RWPE2 (cell line): Measurements from ENCODE around the gene ARSG.
"Not testable (repeated sequence)": the region's sequence is repeated elsewhere in the genome, so short reads cannot be mapped to it uniquely, and the experiment has no call there.

Source experiments
- ATAC-seq: fragments of 200-7000 bp; cut with Tn5 transposase; 3 replicates; pipeline ENCODE4 v1.9.1; 2021; ENCODE audit warnings: low read depth
- DNase-seq: peaks from one replicate; pipeline ENCODE4 v3.0.0-alpha.2; 2020; ENCODE audit warnings: low spot score
- H3K27ac ChIP-seq: fragments of 450-650 bp; 2 replicates; pipeline ENCODE4 v1.5.1; 2017; ENCODE audit warnings: mild to moderate bottlenecking; ENCODE audit not compliant: poor library complexity, severe bottlenecking
- H3K27me3 ChIP-seq: fragments of 250-450 bp; sonication (Bioruptor Pico); 2 replicates; pipeline ENCODE4 v1.5.1; 2021; ENCODE audit warnings: mild to moderate bottlenecking, moderate library complexity; ENCODE audit not compliant: insufficient read depth, poor library complexity, severe bottlenecking
- H3K36me3 ChIP-seq: fragments of 250-450 bp; sonication (Bioruptor Pico); 2 replicates; pipeline ENCODE4 v1.5.1; 2020; ENCODE audit warnings: low read depth, mild to moderate bottlenecking, moderate library complexity
- H3K4me1 ChIP-seq: fragments of 250-450 bp; sonication (Bioruptor Pico); 2 replicates; pipeline ENCODE4 v1.5.1; 2021; ENCODE audit warnings: mild to moderate bottlenecking, moderate library complexity; ENCODE audit not compliant: insufficient read depth, poor library complexity, severe bottlenecking
- H3K4me3 ChIP-seq: fragments of 250-450 bp; sonication (Bioruptor Pico); 2 replicates; pipeline ENCODE4 v1.5.1; 2021; ENCODE audit warnings: mild to moderate bottlenecking, moderate library complexity; ENCODE audit not compliant: severe bottlenecking
- H3K9me3 ChIP-seq: fragments of 250-450 bp; sonication (Bioruptor Pico); 2 replicates; pipeline ENCODE4 v1.5.1; 2021; ENCODE audit warnings: mild to moderate bottlenecking, moderate library complexity; ENCODE audit not compliant: severe bottlenecking
- TF ChIP-seq, protein P1 (sequence below): fragments of 450-650 bp; IDR thresholded peaks from one replicate; pipeline ENCODE4 v1.5.1; 2017; ENCODE audit warnings: mild to moderate bottlenecking, moderate library complexity; ENCODE audit not compliant: poor library complexity, severe bottlenecking

Gene ARSG

DNA sequence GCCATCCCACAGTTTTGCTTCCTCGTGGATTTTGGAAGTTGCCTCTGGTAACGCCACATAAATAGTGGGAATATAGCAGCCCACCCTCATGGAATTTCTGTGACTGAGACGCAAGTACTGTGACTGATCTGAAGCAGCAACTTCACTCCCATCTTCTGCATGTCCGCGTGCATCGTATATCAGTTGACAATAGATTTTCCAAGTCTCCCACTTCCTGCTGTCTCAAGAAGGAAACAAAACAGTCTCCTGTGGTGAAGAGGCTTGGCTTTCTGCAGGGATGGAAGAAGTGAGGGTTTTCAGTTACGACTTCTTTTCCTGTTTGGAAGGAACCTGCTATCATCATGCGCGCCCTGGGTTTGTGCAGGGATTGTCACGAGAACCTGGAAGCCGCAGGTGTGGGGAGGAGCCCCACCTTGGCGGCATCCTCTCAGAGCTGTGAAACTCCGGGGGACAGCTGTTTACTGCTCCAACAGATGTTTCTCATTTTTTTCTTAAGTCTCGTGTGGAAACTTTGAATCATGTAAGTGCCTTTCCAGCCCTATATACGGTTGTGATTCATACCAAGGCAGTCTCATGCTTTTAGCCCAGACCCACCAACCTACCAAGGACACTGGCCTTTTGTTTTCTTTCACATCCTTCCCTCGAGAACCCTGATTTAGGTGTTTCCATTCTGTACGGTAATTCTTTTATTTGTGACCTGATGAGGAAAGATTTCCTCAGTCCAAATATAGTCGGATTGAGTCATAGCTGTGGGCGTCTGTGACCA lies 108.5 kb downstream of the ARSG start:
- Histone ChIP-seq H3K27me3 (no peaks in the 10 kb centered on the region), H3K9me3 (no peaks in the 10 kb centered on the region), H3K4me1 (no peaks in the 10 kb centered on the region), H3K36me3 (no peaks in the 10 kb centered on the region), H3K27ac (no peak overlapping the region), H3K4me3 (no peak overlapping the region)
- TF ChIP-seq, protein P1, sequence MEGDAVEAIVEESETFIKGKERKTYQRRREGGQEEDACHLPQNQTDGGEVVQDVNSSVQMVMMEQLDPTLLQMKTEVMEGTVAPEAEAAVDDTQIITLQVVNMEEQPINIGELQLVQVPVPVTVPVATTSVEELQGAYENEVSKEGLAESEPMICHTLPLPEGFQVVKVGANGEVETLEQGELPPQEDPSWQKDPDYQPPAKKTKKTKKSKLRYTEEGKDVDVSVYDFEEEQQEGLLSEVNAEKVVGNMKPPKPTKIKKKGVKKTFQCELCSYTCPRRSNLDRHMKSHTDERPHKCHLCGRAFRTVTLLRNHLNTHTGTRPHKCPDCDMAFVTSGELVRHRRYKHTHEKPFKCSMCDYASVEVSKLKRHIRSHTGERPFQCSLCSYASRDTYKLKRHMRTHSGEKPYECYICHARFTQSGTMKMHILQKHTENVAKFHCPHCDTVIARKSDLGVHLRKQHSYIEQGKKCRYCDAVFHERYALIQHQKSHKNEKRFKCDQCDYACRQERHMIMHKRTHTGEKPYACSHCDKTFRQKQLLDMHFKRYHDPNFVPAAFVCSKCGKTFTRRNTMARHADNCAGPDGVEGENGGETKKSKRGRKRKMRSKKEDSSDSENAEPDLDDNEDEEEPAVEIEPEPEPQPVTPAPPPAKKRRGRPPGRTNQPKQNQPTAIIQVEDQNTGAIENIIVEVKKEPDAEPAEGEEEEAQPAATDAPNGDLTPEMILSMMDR: no peak
- ATAC-seq (no peak), DNase-seq (no peak)

DNA sequence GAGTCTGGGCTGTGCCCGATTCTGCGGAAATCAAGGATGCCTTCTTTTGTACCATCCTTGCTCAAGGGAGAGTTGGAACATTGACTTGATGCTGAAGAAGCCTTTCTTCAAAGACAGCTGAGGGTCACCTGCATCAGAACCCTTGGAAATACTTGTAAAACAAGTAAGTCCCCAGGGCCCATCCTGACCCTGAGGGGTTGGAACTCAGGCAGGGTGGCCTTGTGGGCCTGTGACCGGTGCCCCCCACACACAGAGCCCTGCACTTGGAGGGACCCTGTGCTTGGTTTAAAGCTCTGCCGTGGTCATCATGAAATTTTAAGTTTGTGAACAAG lies 109.1 kb downstream of the ARSG start:
- H3K4me1 ChIP-seq: no peaks in the 10 kb centered on the region
- no peak overlapping the region for H3K27ac ChIP-seq
- ATAC-seq: no peak
- H3K27me3 ChIP-seq: no peaks in the 10 kb centered on the region
- TF ChIP-seq, protein P1: no peak
- H3K36me3 ChIP-seq: no peaks in the 10 kb centered on the region
- no peaks in the 10 kb centered on the region for H3K9me3 ChIP-seq
- DNase-seq: no peak
- no peak overlapping the region for H3K4me3 ChIP-seq

DNA sequence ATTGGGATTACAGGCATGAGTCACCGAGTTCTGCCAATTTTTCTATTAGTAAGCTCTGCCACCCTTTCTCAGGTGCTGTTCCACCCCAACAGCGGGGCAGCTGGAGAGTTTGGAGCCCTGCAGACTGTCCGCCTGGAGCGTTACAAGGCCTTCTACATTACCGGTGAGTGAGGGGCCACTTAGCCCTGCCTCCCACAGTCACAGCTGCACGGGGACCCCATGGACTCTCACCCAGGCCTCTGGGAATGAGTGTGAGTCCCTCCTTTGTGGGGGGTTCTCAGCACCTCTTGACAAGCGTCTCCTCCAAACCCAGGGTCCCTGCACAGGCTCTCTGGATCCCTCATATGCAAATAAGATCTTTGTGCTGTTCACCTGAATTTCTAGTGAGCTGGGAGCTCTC lies 110.0 kb downstream of the ARSG start:
- no peaks in the 10 kb centered on the region for H3K4me1 ChIP-seq
- H3K27ac ChIP-seq: no peak overlapping the region
- no peaks in the 10 kb centered on the region for H3K36me3 ChIP-seq
- H3K9me3 ChIP-seq: no peaks in the 10 kb centered on the region
- H3K27me3 ChIP-seq: no peaks in the 10 kb centered on the region
- DNase-seq (no peak), ATAC-seq (no peak)
- TF ChIP-seq, protein P1: no peak
- H3K4me3 ChIP-seq: no peak overlapping the region

DNA sequence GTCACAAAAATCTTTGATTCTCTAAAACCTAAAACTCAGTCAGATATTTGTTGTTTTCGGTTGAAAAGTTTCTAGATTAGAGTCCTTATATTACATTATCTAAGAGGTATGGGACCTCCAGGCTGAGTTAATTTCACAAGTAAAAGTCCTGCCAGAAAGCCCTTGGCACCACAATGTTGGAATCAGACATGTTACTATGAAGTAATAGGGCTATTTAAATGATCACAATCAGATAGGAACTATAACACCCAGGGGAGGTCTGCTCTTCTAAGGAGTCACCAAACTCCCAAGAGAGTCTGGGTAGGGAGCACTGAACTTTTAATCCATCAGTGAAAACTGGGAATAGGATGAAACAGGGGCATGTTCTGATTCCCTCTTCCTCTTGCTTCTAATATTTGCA lies 111.8 kb downstream of the ARSG start:
- no peaks in the 10 kb centered on the region for H3K9me3 ChIP-seq
- H3K4me3 ChIP-seq: no peak overlapping the region
- no peaks in the 10 kb centered on the region for H3K36me3 ChIP-seq
- no peaks in the 10 kb centered on the region for H3K27me3 ChIP-seq
- H3K27ac ChIP-seq: no peak overlapping the region
- no peaks in the 10 kb centered on the region for H3K4me1 ChIP-seq
- DNase-seq: no peak
- no peak for ATAC-seq
- TF ChIP-seq, protein P1: no peak

DNA sequence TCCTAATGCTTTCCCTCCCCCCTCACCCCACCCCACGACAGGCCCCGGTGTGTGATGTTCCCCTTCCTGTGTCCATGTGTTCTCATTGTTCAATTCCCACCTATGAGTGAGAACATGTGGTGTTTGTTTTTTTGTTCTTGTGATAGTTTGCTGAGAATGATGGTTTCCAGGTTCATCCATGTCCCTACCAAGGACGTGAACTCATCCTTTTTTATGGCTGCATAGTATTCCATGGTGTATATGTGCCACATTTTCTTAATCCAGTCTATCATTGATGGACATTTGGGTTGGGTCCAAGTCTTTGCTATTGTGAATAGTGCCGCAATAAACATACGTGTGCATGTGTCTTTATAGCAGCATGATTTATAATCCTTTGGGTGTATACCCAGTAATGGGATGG lies 112.5 kb downstream of the ARSG start:
- ATAC-seq, H3K9me3 ChIP-seq, H3K27me3 ChIP-seq, DNase-seq, H3K4me1 ChIP-seq, H3K36me3 ChIP-seq, H3K27ac ChIP-seq, H3K4me3 ChIP-seq: not testable (repeated sequence)

DNA sequence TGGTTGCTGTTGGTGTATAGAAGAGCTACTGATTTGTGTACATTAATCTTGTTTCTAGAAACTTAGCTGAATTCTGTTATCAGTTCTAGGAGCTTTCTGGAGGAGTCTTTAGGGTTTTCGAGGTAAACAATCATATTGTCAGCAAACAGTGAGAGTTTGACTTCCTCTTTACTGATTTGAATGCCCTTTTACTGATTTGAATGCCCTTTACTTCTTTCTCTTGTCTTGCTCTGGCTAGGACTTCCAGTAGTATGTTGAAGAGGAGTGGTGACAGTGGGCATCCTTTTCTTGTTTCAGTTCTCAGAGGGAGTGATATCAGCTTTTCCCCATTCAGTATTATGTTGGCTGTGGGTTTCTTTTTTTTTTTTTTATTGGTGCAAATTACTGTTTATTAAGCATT lies 116.4 kb downstream of the ARSG start:
- DNase-seq, H3K27me3 ChIP-seq, H3K4me3 ChIP-seq, H3K36me3 ChIP-seq, H3K4me1 ChIP-seq, H3K9me3 ChIP-seq, H3K27ac ChIP-seq, ATAC-seq: not testable (repeated sequence)

DNA sequence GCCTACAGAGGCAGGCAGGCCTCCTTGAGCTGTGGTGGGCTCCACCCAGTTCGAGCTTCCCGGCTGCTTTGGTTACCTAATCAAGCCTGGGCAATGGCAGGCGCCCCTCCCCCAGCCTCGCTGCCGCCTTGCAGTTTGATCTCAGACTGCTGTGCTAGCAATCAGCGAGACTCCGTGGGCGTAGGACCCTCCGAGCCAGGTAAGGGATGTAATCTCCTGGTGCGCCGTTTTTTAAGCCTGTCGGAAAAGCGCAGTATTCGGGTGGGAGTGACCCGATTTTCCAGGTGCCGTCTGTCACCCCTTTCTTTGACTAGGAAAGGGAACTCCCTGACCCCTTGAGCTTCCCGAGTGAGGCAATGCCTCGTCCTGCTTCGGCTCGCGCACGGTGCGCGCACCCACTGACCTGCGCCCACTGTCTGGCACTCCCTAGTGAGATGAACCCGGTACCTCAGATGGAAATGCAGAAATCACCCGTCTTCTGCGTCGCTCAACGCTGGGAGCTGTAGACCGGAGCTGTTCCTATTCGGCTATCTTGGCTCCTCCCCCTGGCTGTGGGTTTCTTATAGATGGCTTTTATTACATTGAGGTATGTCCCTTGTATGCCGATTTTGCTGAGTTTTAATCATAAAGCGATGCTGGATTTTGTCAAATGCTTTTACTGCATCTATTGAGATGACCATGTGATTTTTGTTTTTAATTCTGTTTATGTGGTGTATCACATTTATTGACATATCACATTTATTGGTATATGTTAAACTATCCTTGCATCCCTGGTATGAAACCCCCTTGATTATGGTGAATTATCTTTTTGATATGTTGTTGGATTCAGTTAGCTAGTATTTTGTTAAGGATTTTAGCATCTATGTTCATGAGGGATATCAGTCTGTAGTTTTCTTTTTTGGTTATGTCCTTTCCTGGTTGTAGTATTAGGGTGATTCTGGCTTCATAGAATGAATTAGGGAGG lies 122.6 kb downstream of the ARSG start:
- H3K27me3 ChIP-seq, H3K27ac ChIP-seq, H3K36me3 ChIP-seq, H3K9me3 ChIP-seq, H3K4me1 ChIP-seq, DNase-seq, ATAC-seq: not testable (repeated sequence)
- peak overlapping the region; percentile 36 for H3K4me3 ChIP-seq
